HepG2 (cell line): ENCODE data around the gene TMEM170B. TPM values are rescaled to one million over a fixed set of nuclear protein-coding genes. Genes with fewer than 3 reads are reported as not detected.

Experiments
- ATAC-seq: fragments of 200-7000 bp; cut with Tn5 transposase; 3 replicates; pipeline ENCODE4 v1.9.1; 2020; ENCODE audit warnings: mild to moderate bottlenecking, moderate library complexity
- BruUV-seq: library from RNA; stranded (reverse); fragments of 400-500 nt; replicated peaks from 2 replicates; lab custom pipeline; 2021; lab: Mats Ljungman, UMichigan
- CTCF ChIA-PET: fragments of 300-600 bp; formaldehyde crosslinking; extraction: SDS; loops from one replicate; lab custom pipeline; 2021; ENCODE audit warnings: low total read pairs, inconsistent platforms, low intra/inter-chr PET ratio; lab: Yijun Ruan, JAX
- POLR2A ChIA-PET: fragments of 350-600 bp; sonication (Branson Sonifier 250); formaldehyde crosslinking; loops from one replicate; lab custom pipeline; 2020; ENCODE audit warnings: antibody characterized with exemption, inconsistent platforms; lab: Yijun Ruan, JAX
- DNase-seq: peaks from one replicate; pipeline ENCODE4 v3.0.0-alpha.2; 2015; ENCODE audit warnings: low spot score
- FAIRE-seq: peaks from 3 replicates; lab custom pipeline; 2011; peaks lifted over from hg19 to GRCh38; lab: Jason Lieb, UNC
- H2AFZ ChIP-seq: one replicate; pipeline ENCODE4 v1.6.1; 2011; ENCODE audit warnings: low read length, inconsistent platforms
- H3K27ac ChIP-seq: fragments of 300-600 bp; 3 replicates; pipeline ENCODE4 v1.8.0; 2011; ENCODE audit warnings: mixed run types, mild to moderate bottlenecking, mixed read lengths, low read length, inconsistent platforms; ENCODE audit not compliant: insufficient read depth; ENCODE audit errors: extremely low read length
- H3K27me3 ChIP-seq, 2 experiments: fragments of 200-600 bp in 1 of 2; 2 replicates in 1 of 2; 3 replicates in 1 of 2; pipeline versions ENCODE4 v1.6.0 to v1.8.0; 2011; ENCODE audit warnings: low read length in 2 of 2, mild to moderate bottlenecking in 2 of 2, moderate library complexity in 2 of 2, inconsistent platforms in 1 of 2; ENCODE audit not compliant: insufficient read depth in 2 of 2, control insufficient read depth in 1 of 2
- H3K36me3 ChIP-seq, 2 experiments: fragments of 200-600 bp in 1 of 2; replicated peaks in 1 of 2; 2 replicates in 1 of 2; 3 replicates in 1 of 2; pipeline versions ENCODE4 v1.5.1 to v1.8.0; 2011; ENCODE audit warnings: low read length in 2 of 2, inconsistent platforms in 1 of 2; ENCODE audit not compliant: insufficient read depth in 2 of 2, control insufficient read depth in 1 of 2
- H3K4me1 ChIP-seq: 2 replicates; pipeline ENCODE4 v1.5.1; 2012; ENCODE audit warnings: low read length, inconsistent platforms; ENCODE audit not compliant: insufficient read depth
- H3K4me2 ChIP-seq: 2 replicates; pipeline ENCODE4 v1.6.0; 2011; ENCODE audit warnings: low read depth, low read length, inconsistent platforms
- H3K4me3 ChIP-seq, 3 experiments: fragments of 200-600 bp in 1 of 3; sonication (generic), shearing (Covaris generic) in 1 of 3; replicated peaks in 1 of 3; 2 replicates each; pipeline ENCODE4 v1.5.1; 2011 to 2016; ENCODE audit warnings: low read length in 3 of 3, inconsistent platforms in 2 of 3, low read depth in 2 of 3, mild to moderate bottlenecking in 2 of 3, control low read depth in 1 of 3, mixed read lengths in 1 of 3; ENCODE audit not compliant: insufficient read depth in 1 of 3
- H3K79me2 ChIP-seq: one replicate; pipeline ENCODE4 v1.6.1; 2011; ENCODE audit warnings: low read length, inconsistent platforms; ENCODE audit not compliant: insufficient read depth
- H3K9ac ChIP-seq: 2 replicates; pipeline ENCODE4 v1.6.0; 2011; ENCODE audit warnings: mild to moderate bottlenecking, low read depth, low read length, inconsistent platforms; ENCODE audit not compliant: insufficient read depth
- H3K9me3 ChIP-seq: 2 replicates; pipeline ENCODE4 v1.5.1; 2012; ENCODE audit warnings: mild to moderate bottlenecking, low read length
- H4K20me1 ChIP-seq: 2 replicates; pipeline ENCODE4 v1.6.0; 2011; ENCODE audit warnings: inconsistent platforms, mild to moderate bottlenecking, low read length, moderate library complexity; ENCODE audit not compliant: insufficient read depth
- ADNP ChIP-seq: sonication (generic); formaldehyde crosslinking; IDR thresholded peaks from 2 replicates; pipeline ENCODE4 v1.4.0; 2020; ENCODE audit warnings: missing genetic modification reagents
- FOXA1 ChIP-seq, 2 experiments: fragments of 450-650 bp in 1 of 2; sonication (generic) in 1 of 2; formaldehyde crosslinking in 1 of 2; IDR thresholded peaks; 2 replicates each; pipeline versions ENCODE4 v1.4.0 to v1.6.1; 2016 to 2020; ENCODE audit warnings: missing genetic modification reagents in 1 of 2
- HHEX ChIP-seq: IDR thresholded peaks from 2 replicates; pipeline ENCODE4 v1.6.1; 2016; ENCODE audit warnings: control low read depth
- MED8 ChIP-seq: sonication (generic); formaldehyde crosslinking; IDR thresholded peaks from 2 replicates; pipeline ENCODE4 v1.8.1; 2023; ENCODE audit warnings: mild to moderate bottlenecking, missing genetic modification reagents; ENCODE audit not compliant: insufficient replicate concordance
- NFE2 ChIP-seq: sonication (generic); formaldehyde crosslinking; IDR thresholded peaks from 2 replicates; pipeline ENCODE4 v1.4.0; 2020; ENCODE audit warnings: missing genetic modification reagents
- NFYB ChIP-seq: sonication (generic); formaldehyde crosslinking; IDR thresholded peaks from 2 replicates; pipeline ENCODE4 v1.4.0; 2020; ENCODE audit warnings: missing genetic modification reagents
- NR3C1 ChIP-seq: sonication (generic); formaldehyde crosslinking; IDR thresholded peaks from 2 replicates; pipeline ENCODE4 v1.4.0; 2020; ENCODE audit warnings: missing genetic modification reagents
- RFXANK ChIP-seq: IDR thresholded peaks from 2 replicates; pipeline ENCODE4 v1.6.1; 2016
- SNRNP70 ChIP-seq: fragments of 200-400 bp; formaldehyde crosslinking; IDR thresholded peaks from 2 replicates; pipeline ENCODE4 v1.6.1; 2017; ENCODE audit warnings: mild to moderate bottlenecking, low read depth, low read length, moderate library complexity
- SP2 ChIP-seq: sonication (generic); formaldehyde crosslinking; IDR thresholded peaks from 2 replicates; pipeline ENCODE4 v1.5.1; 2020; ENCODE audit warnings: mild to moderate bottlenecking, missing genetic modification reagents
- ZNF10 ChIP-seq: sonication (generic); formaldehyde crosslinking; IDR thresholded peaks from 2 replicates; pipeline ENCODE4 v1.4.0; 2020; ENCODE audit warnings: mild to moderate bottlenecking, low read depth, missing genetic modification reagents, borderline replicate concordance
- ZNF644 ChIP-seq: IDR thresholded peaks from 2 replicates; pipeline ENCODE4 v1.6.1; 2016; ENCODE audit warnings: low read depth
- ZNF776 ChIP-seq: sonication (generic); formaldehyde crosslinking; IDR thresholded peaks from 2 replicates; pipeline ENCODE4 v1.4.0; 2020; ENCODE audit warnings: mild to moderate bottlenecking, missing genetic modification reagents
- WGBS: methylation state at CpG from one replicate; pipeline ENCODE4 v1.1.6; 2017; ENCODE audit warnings: low lambda C conversion rate; 5-methylcytosine and 5-hydroxymethylcytosine counted together
- in situ Hi-C: cut with HindIII; loops from 2 replicates; pipeline ENCODE4 v1.10.0; 2017; ENCODE audit warnings: low pct_unique_long_range_greater_than_20kb; ENCODE audit not compliant: extremely low pct_ligation_motif_present
- intact Hi-C: fragments of 100-400 bp; cut with micrococcal nuclease; formaldehyde crosslinking; loops from one replicate; pipeline ENCODE4 v1.10.0; 2022; ENCODE audit not compliant: unreplicated experiment
- polyA plus RNA-seq, 8 experiments: library from polyadenylated mRNA; depleted of rRNA in 3 of 8; stranded (reverse) in 7 of 8; unstranded in 1 of 8; fragments of >200 nt; fragmentation: Illumina TruSeq in 4 of 8; extraction: Trizol in 4 of 8; gene quantifications; 2 replicates each; pipeline versions ENCODE4 v1.2.1 to v1.2.3, GENCODE V29; 2011 to 2016; ENCODE audit warnings: low read depth in 4 of 8, missing spikeins in 1 of 8, mixed read lengths in 1 of 8; ENCODE audit not compliant: insufficient read depth in 1 of 8
- total RNA-seq, 5 experiments: library from RNA; depleted of rRNA; stranded (reverse); fragments of >200 nt; fragmentation: Illumina TruSeq; extraction: Trizol; gene quantifications; 2 replicates each; pipeline ENCODE4 v1.2.3, GENCODE V29; 2016; ENCODE audit warnings: low read depth in 1 of 5
- TF ChIP-seq, protein P1 (sequence below): fragments of 450-650 bp; IDR thresholded peaks from 2 replicates; pipeline ENCODE4 v1.6.1; 2017
- TF ChIP-seq, protein P2 (sequence below): sonication (generic); formaldehyde crosslinking; IDR thresholded peaks from 2 replicates; pipeline ENCODE4 v1.5.0; 2020; ENCODE audit warnings: missing genetic modification reagents
- TF ChIP-seq, protein P3 (sequence below): IDR thresholded peaks from 2 replicates; pipeline ENCODE4 v1.6.1; 2012; ENCODE audit warnings: inconsistent platforms

Gene TMEM170B
- total and polyA plus RNA-seq, 2 of the 13 experiments (the other 11 are each of a cell fraction or from before 2014, with no cell fraction given): 3.3 to 9.4 TPM

DNA sequence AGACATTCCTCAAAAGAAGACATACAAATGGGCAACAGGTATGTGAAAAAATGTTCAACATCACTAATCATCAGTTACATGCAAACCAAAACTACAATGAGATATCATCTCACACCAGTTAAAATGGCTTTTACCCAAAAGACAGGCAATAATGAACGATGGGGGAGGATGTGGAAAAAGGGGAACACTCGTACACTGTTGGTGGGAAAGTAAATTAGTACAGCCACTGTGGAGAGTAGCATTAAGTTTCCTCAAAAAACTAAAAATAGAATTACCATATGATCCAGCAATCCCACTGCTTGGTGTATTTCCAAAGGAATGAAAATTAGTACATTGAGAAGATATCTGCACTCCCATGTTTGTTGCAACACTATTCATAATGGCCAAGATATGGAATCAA lies 8.6 kb upstream of the TMEM170B start (continued):
- no peak for TF ChIP-seq NR3C1 (CRISPR knock-in tag)
- TF ChIP-seq ADNP (CRISPR knock-in tag): no peak
- TF ChIP-seq SP2 (CRISPR knock-in tag): no peak

DNA sequence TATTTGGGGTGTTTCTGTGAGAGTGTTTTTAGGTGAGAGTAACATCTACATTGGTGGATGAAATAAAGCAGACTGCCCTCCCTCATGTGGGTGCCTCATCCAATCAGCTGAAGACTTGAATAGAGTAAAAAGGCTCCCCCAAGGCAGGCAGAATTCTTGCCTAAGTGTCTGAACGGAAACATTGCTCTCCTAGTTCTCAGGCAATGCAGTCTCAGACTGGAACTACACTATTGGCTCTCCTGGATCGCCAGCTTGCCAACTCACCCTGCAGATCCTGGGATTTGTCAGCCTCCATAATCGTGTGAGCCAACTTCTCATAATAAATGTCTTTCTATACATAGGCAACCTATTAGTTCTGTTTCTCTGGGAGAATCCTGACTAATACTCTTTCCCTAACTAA lies 5.5 kb upstream of the TMEM170B start:
- Histone ChIP-seq H3K4me1 (peaks cover 21% of the 10 kb centered on the region), H3K79me2 (no peaks in the 10 kb centered on the region)
- TF ChIP-seq, protein P1, sequence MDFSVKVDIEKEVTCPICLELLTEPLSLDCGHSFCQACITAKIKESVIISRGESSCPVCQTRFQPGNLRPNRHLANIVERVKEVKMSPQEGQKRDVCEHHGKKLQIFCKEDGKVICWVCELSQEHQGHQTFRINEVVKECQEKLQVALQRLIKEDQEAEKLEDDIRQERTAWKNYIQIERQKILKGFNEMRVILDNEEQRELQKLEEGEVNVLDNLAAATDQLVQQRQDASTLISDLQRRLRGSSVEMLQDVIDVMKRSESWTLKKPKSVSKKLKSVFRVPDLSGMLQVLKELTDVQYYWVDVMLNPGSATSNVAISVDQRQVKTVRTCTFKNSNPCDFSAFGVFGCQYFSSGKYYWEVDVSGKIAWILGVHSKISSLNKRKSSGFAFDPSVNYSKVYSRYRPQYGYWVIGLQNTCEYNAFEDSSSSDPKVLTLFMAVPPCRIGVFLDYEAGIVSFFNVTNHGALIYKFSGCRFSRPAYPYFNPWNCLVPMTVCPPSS: no peak
- TF ChIP-seq, all 625 proteins: peak for 0
- intact Hi-C loops (loop anchor here (10.0 kb wide), 1 partner anchor 483 kb away; the partner anchor contains the start of gene HIVEP1), in situ Hi-C loops (no loop called here)
- CTCF ChIA-PET: no interaction called here
- WGBS: 0% methylated on average over 3 of the region's 3 CpGs
- Histone ChIP-seq H3K36me3 (no peaks in the 10 kb centered on the region), H3K4me3 (no peak overlapping the region), H3K9ac (no peak overlapping the region), H3K4me2 (no peak overlapping the region), H2AFZ (no peak overlapping the region), H3K27ac (no peak overlapping the region), H3K27me3 (no peaks in the 10 kb centered on the region; a peak in 1 of 5 replicates), H4K20me1 (no peaks in the 10 kb centered on the region), H3K9me3 (no peaks in the 10 kb centered on the region)
- BruUV-seq: no TSS peak
- DNase-seq: no peak
- ATAC-seq: no peak
- POLR2A ChIA-PET: no interaction called here
- no peak for FAIRE-seq

DNA sequence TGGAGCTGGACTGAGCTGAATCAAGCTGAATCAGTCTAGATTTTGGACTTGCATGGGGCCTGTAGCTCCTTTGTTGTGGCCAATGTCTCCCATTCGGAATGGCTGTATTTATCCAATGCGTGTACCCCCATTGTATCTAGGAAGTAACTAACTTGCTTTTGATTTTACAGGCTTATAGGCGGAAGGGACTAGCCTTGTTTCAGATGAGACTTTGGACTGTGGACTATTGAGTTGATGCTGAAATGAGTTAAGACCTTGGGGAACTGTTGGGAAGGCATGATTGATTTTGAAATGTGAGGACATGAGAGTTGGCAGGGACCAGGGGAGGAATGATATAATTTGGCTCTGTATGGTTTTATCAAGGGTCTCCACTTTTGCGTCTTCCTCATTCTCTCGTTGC lies 3.0 kb upstream of the TMEM170B start:
- peak overlapping the region; percentile 58 for H3K4me2 ChIP-seq
- no TSS peak for BruUV-seq
- in situ Hi-C loops (no loop called here), intact Hi-C loops (loop anchor here (10.0 kb wide), 1 partner anchor 480 kb away; the partner anchor contains the start of gene HIVEP1)
- peak; percentile 59 for DNase-seq
- no peak for FAIRE-seq
- no peak for ATAC-seq
- H3K27ac ChIP-seq: peak overlapping the region; percentile 27
- H3K4me3 ChIP-seq: no peak overlapping the region
- H3K9ac ChIP-seq: no peak overlapping the region
- peaks cover 8% of the 10 kb centered on the region for H3K79me2 ChIP-seq
- ChIA-PET CTCF (no interaction called here), POLR2A (no interaction called here)
- WGBS: 48% methylated on average over 5 of the region's 5 CpGs
- H4K20me1 ChIP-seq: no peaks in the 10 kb centered on the region
- H3K36me3 ChIP-seq: no peaks in the 10 kb centered on the region
- H2AFZ ChIP-seq: peak overlapping the region; percentile 11
- H3K9me3 ChIP-seq: no peaks in the 10 kb centered on the region
- H3K4me1 ChIP-seq: peaks cover 31% of the 10 kb centered on the region
- no peaks in the 10 kb centered on the region; a peak in 1 of 5 replicates for H3K27me3 ChIP-seq
- TF ChIP-seq SNRNP70 (no peak), NFE2 (CRISPR knock-in tag) (no peak), FOXA1 (IDR thresholded peaks at IDR 0.05) (no peak), FOXA1 (CRISPR knock-in tag; IDR thresholded peaks at IDR 0.05) (peak; percentile 3; the same call in 1 of the 2 replicates), HHEX (CRISPR knock-in tag) (peak; percentile 31; the same call in 1 of the 2 replicates), MED8 (CRISPR knock-in tag) (no peak), ZNF644 (CRISPR knock-in tag) (peak; percentile 76), RFXANK (CRISPR knock-in tag) (no peak), ZNF10 (CRISPR knock-in tag) (no peak), ZNF776 (CRISPR knock-in tag) (no peak), NFYB (CRISPR knock-in tag) (no peak)
- TF ChIP-seq, protein P2, sequence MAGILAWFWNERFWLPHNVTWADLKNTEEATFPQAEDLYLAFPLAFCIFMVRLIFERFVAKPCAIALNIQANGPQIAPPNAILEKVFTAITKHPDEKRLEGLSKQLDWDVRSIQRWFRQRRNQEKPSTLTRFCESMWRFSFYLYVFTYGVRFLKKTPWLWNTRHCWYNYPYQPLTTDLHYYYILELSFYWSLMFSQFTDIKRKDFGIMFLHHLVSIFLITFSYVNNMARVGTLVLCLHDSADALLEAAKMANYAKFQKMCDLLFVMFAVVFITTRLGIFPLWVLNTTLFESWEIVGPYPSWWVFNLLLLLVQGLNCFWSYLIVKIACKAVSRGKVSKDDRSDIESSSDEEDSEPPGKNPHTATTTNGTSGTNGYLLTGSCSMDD (CRISPR knock-in tag): no peak
- TF ChIP-seq, protein P3, sequence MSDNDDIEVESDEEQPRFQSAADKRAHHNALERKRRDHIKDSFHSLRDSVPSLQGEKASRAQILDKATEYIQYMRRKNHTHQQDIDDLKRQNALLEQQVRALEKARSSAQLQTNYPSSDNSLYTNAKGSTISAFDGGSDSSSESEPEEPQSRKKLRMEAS: no peak
